IMR-90 (cell line): ENCODE data around the gene STXBP4. TPM values are rescaled to one million over a fixed set of nuclear protein-coding genes. Genes with fewer than 3 reads are reported as not detected.

Source experiments
- ATAC-seq: fragments of 200-7000 bp; cut with Tn5 transposase; 2 replicates; pipeline ENCODE4 v1.9.1; 2020; ENCODE audit warnings: low read depth, mild to moderate bottlenecking, moderate library complexity
- BruUV-seq: library from RNA; stranded (reverse); fragments of 400-500 nt; replicated peaks from 2 replicates; lab custom pipeline; 2021; lab: Mats Ljungman, UMichigan
- CTCF ChIA-PET: fragments of 300-600 bp; formaldehyde crosslinking; extraction: SDS; loops from one replicate; lab custom pipeline; 2021; ENCODE audit warnings: antibody characterized with exemption; lab: Yijun Ruan, JAX
- POLR2A ChIA-PET: fragments of 300-600 bp; sonication (Branson Sonifier 250); formaldehyde crosslinking; loops from one replicate; lab custom pipeline; 2022; ENCODE audit warnings: antibody characterized with exemption; ENCODE audit not compliant: unreplicated experiment; lab: Charles Lee
- DNase-seq: peaks from one replicate; pipeline ENCODE4 v3.0.0; 2013
- H2AFZ ChIP-seq: replicated peaks from 2 replicates; pipeline ENCODE3; 2013; ENCODE audit warnings: low read length, mild to moderate bottlenecking; ENCODE audit not compliant: poor library complexity
- H2AK5ac ChIP-seq: 2 replicates; pipeline ENCODE4 v1.6.1; 2013; ENCODE audit warnings: low read depth, low read length, inconsistent platforms
- H2AK9ac ChIP-seq: replicated peaks from 2 replicates; pipeline ENCODE3; 2013; ENCODE audit warnings: mild to moderate bottlenecking, low read depth, low read length, moderate library complexity; ENCODE audit not compliant: poor library complexity
- H2BK120ac ChIP-seq: 2 replicates; pipeline ENCODE4 v1.6.1; 2013; ENCODE audit warnings: low read depth, low read length, inconsistent platforms
- H2BK15ac ChIP-seq: 3 replicates; pipeline ENCODE4 v1.6.1; 2013; ENCODE audit warnings: low read depth, low read length, inconsistent platforms
- H2BK20ac ChIP-seq: 2 replicates; pipeline ENCODE4 v1.6.1; 2013; ENCODE audit warnings: low read depth, mild to moderate bottlenecking, inconsistent platforms, low read length, moderate library complexity
- H2BK5ac ChIP-seq: 2 replicates; pipeline ENCODE4 v1.6.1; 2013; ENCODE audit warnings: mild to moderate bottlenecking, low read depth, low read length, inconsistent platforms; ENCODE audit not compliant: poor library complexity, severe bottlenecking
- H3K14ac ChIP-seq: replicated peaks from 2 replicates; pipeline ENCODE4 v1.6.1; 2013; ENCODE audit warnings: low read depth, low read length, inconsistent platforms
- H3K18ac ChIP-seq: 2 replicates; pipeline ENCODE4 v1.6.1; 2013; ENCODE audit warnings: low read depth, low read length, control low read depth
- H3K23ac ChIP-seq: 2 replicates; pipeline ENCODE4 v1.6.1; 2013; ENCODE audit warnings: low read depth, low read length, inconsistent platforms
- H3K27ac ChIP-seq: 2 replicates; pipeline ENCODE4 v1.5.1; 2013; ENCODE audit warnings: mild to moderate bottlenecking, control low read depth, low read length; ENCODE audit not compliant: insufficient read depth
- H3K27me3 ChIP-seq: 2 replicates; pipeline ENCODE4 v1.6.1; 2013; ENCODE audit warnings: low read length; ENCODE audit not compliant: control insufficient read depth, insufficient read depth
- H3K36me3 ChIP-seq: 2 replicates; pipeline ENCODE4 v1.6.1; 2013; ENCODE audit warnings: low read length, mixed read lengths; ENCODE audit not compliant: control insufficient read depth, insufficient read depth
- H3K4ac ChIP-seq: 2 replicates; pipeline ENCODE4 v1.6.1; 2013; ENCODE audit warnings: low read depth, low read length, inconsistent platforms
- H3K4me1 ChIP-seq: 2 replicates; pipeline ENCODE4 v1.6.1; 2013; ENCODE audit warnings: low read length, mixed read lengths; ENCODE audit not compliant: control insufficient read depth, insufficient read depth
- H3K4me2 ChIP-seq: 2 replicates; pipeline ENCODE4 v1.6.1; 2013; ENCODE audit warnings: low read depth, mild to moderate bottlenecking, control low read depth, low read length, moderate library complexity
- H3K4me3 ChIP-seq: 2 replicates; pipeline ENCODE4 v1.5.1; 2013; ENCODE audit warnings: low read depth, mild to moderate bottlenecking, control low read depth, low read length, moderate library complexity; ENCODE audit not compliant: insufficient read depth
- H3K56ac ChIP-seq: 2 replicates; pipeline ENCODE4 v1.6.1; 2013; ENCODE audit warnings: low read length, inconsistent platforms; ENCODE audit not compliant: insufficient read depth; ENCODE audit errors: extremely low read depth
- H3K79me1 ChIP-seq, 2 experiments: 2 replicates each; pipeline ENCODE4 v1.6.1; 2013; ENCODE audit warnings: low read length in 2 of 2, inconsistent platforms in 1 of 2, low read depth in 1 of 2
- H3K9ac ChIP-seq: 2 replicates; pipeline ENCODE4 v1.6.1; 2013; ENCODE audit warnings: low read depth, low read length, control low read depth
- H3K9me1 ChIP-seq: 2 replicates; pipeline ENCODE4 v1.6.1; 2013; ENCODE audit warnings: low read length, inconsistent platforms; ENCODE audit not compliant: insufficient read depth
- H3K9me3 ChIP-seq: 2 replicates; pipeline ENCODE4 v1.6.1; 2013; ENCODE audit warnings: low read length; ENCODE audit not compliant: control insufficient read depth, insufficient read depth
- H4K20me1 ChIP-seq: 2 replicates; pipeline ENCODE4 v1.6.1; 2013; ENCODE audit warnings: low read length, inconsistent platforms; ENCODE audit not compliant: insufficient read depth
- H4K5ac ChIP-seq: 2 replicates; pipeline ENCODE4 v1.6.1; 2013; ENCODE audit warnings: mild to moderate bottlenecking, low read depth, low read length, control low read depth
- H4K8ac ChIP-seq, 2 experiments: 2 replicates each; pipeline ENCODE4 v1.6.1; 2013; ENCODE audit warnings: low read depth in 2 of 2, low read length in 2 of 2, control low read depth in 1 of 2, inconsistent platforms in 1 of 2
- H4K91ac ChIP-seq: 2 replicates; pipeline ENCODE4 v1.6.1; 2013; ENCODE audit warnings: low read depth, low read length, inconsistent platforms; ENCODE audit not compliant: insufficient read depth
- MXI1 ChIP-seq: IDR thresholded peaks from 2 replicates; pipeline ENCODE4 v1.6.1; 2012; ENCODE audit warnings: low read depth, mild to moderate bottlenecking, low read length, moderate library complexity, borderline replicate concordance
- WGBS, 2 experiments: methylation state at CpG; one replicate each; pipeline versions ENCODE4 v1.1.5 to v1.1.7; 2013; ENCODE audit warnings: missing lambda C conversion rate in 2 of 2; ENCODE audit not compliant: insufficient read length in 1 of 2; ENCODE audit errors: extremely low coverage in 2 of 2; 5-methylcytosine and 5-hydroxymethylcytosine counted together
- dilution Hi-C: fragments of 300-500 bp; cut with HindIII; formaldehyde crosslinking; loops from one replicate; pipeline ENCODE4 v1.14.3; 2018; ENCODE audit warnings: low sequenced_read_pairs; ENCODE audit not compliant: unreplicated experiment
- in situ Hi-C: fragments of 300-500 bp; cut with MboI; formaldehyde crosslinking; loops from 3 replicates; pipeline ENCODE4 v1.14.3; 2019; ENCODE audit warnings: low sequenced_read_pairs, inconsistent platforms, mixed read lengths
- intact Hi-C: fragments of 100-400 bp; cut with micrococcal nuclease; formaldehyde crosslinking; loops from 2 replicates; pipeline ENCODE4 v1.10.0; 2022
- polyA plus RNA-seq, 3 experiments: library from polyadenylated mRNA; depleted of rRNA; stranded (reverse); fragments of >200 nt; gene quantifications; 2 replicates each; pipeline ENCODE4 v1.2.3, GENCODE V29; 2012; ENCODE audit warnings: low replicate concordance in 1 of 3
- total RNA-seq: library from RNA; depleted of rRNA; stranded (reverse); fragments of >200 nt; gene quantifications from 2 replicates; pipeline ENCODE4 v1.2.3, GENCODE V29; 2012

Gene STXBP4
- total and polyA plus RNA-seq, 2 of the 4 experiments (the other 2 are of a cell fraction) = 4.1 to 20.4 TPM

- CTCF ChIA-PET = interaction anchor here (1.2 kb wide), 1 partner anchor 10 kb away, joined by 3 read pairs; no protein-coding TSS in a partner anchor
Observed at GRCh38 chr17:55134486-55135157, 166.1 kb downstream of the STXBP4 start.

More at GRCh38 chr17:55134486-55135157, 166.1 kb downstream of the STXBP4 start:
- Histone ChIP-seq H2BK5ac (no peak overlapping the region), H2BK20ac (no peak overlapping the region), H3K56ac (no peak overlapping the region), H3K23ac (no peak overlapping the region), H2AK5ac (no peak overlapping the region), H3K18ac (no peak overlapping the region), H3K4me2 (no peak overlapping the region), H3K79me1 (no peaks in the 10 kb centered on the region), H4K91ac (no peak overlapping the region), H2AFZ (no peak overlapping the region), H3K9ac (no peak overlapping the region), H3K4me3 (no peak overlapping the region), H3K14ac (no peak overlapping the region), H3K27me3 (no peaks in the 10 kb centered on the region), H4K8ac (no peak overlapping the region), H3K9me3 (no peaks in the 10 kb centered on the region), H3K36me3 (no peaks in the 10 kb centered on the region), H4K5ac (no peak overlapping the region), H2AK9ac (no peak overlapping the region), H2BK15ac (no peak overlapping the region), H3K27ac (no peak overlapping the region), H2BK120ac (no peak overlapping the region), H3K4ac (no peak overlapping the region), H4K20me1 (no peaks in the 10 kb centered on the region), H3K4me1 (no peaks in the 10 kb centered on the region; the same call in 1 of the 2 replicates), H3K9me1 (no peaks in the 10 kb centered on the region)
- no CpG with 5 or more reads among the region's 1 CpG for WGBS, 2 experiments
- in situ Hi-C loops (no loop called here), intact Hi-C loops (no loop called here), dilution Hi-C loops (no loop called here)
- POLR2A ChIA-PET = no interaction called here
- peak; percentile 59; the same call in 1 of the 2 replicates for ATAC-seq
- peak; percentile 50 for DNase-seq
- no peak for TF ChIP-seq MXI1
- BruUV-seq = no TSS peak
